GM21529 (cell line): ENCODE data around the gene IDH3B.
"Not testable (repeated sequence)": the region's sequence is repeated elsewhere in the genome, so short reads cannot be mapped to it uniquely, and the experiment has no call there.

Experiments used
- ATAC-seq: cut with Tn5 transposase; IDR thresholded peaks from one replicate; pipeline ENCODE4 v1.9.1; 2021; ENCODE audit not compliant: unreplicated experiment

The IDH3B gene

GRCh38 chr20:2695206-2695983 is 31.4 kb upstream of the IDH3B start:
- no peak for ATAC-seq

- ATAC-seq = no peak
These were observed 30.5 kb upstream of the IDH3B start for GRCh38 chr20:2694519-2694918.

- ATAC-seq = no peak
These were observed 30.0 kb upstream of the IDH3B start for GRCh38 chr20:2694008-2694471.

GRCh38 chr20:2693286-2694007 is 29.4 kb upstream of the IDH3B start:
- no peak for ATAC-seq

GRCh38 chr20:2692886-2693285 is 28.9 kb upstream of the IDH3B start:
- no peak for ATAC-seq

- ATAC-seq = no peak
These were observed 28.2 kb upstream of the IDH3B start, which contains the start of gene EBF4 for GRCh38 chr20:2692036-2692885. Gene EBF4, plus strand, starts transcription at chr20:2692780. Its CDS starts 866 bp downstream, at chr20:2693646.

- no peak for ATAC-seq
These were observed 27.6 kb upstream of the IDH3B start for GRCh38 chr20:2691663-2692035.

- no peak for ATAC-seq
These were observed 27.1 kb upstream of the IDH3B start for GRCh38 chr20:2691127-2691526.

GRCh38 chr20:2690718-2691117 is 26.7 kb upstream of the IDH3B start:
- ATAC-seq = no peak

GRCh38 chr20:2690213-2690612 is 26.2 kb upstream of the IDH3B start:
- ATAC-seq = no peak

GRCh38 chr20:2688041-2688591 is 24.1 kb upstream of the IDH3B start:
- ATAC-seq = no peak

GRCh38 chr20:2687514-2687913 is 23.5 kb upstream of the IDH3B start:
- ATAC-seq = no peak

- ATAC-seq = not testable (repeated sequence)
These were observed 20.8 kb upstream of the IDH3B start for GRCh38 chr20:2684817-2685216.

- not testable (repeated sequence) for ATAC-seq
These were observed 18.0 kb upstream of the IDH3B start for GRCh38 chr20:2682040-2682439.

- ATAC-seq = no peak
These were observed 16.0 kb upstream of the IDH3B start for GRCh38 chr20:2680046-2680445.

- no peak for ATAC-seq
These were observed 9.4 kb upstream of the IDH3B start for GRCh38 chr20:2673453-2673852.

- no peak for ATAC-seq
These were observed 8.4 kb upstream of the IDH3B start for GRCh38 chr20:2672446-2672845.

GRCh38 chr20:2671977-2672376 is 8.0 kb upstream of the IDH3B start:
- ATAC-seq = no peak

- no peak for ATAC-seq
These were observed 591 bp downstream of the IDH3B start for GRCh38 chr20:2663364-2663886.

GRCh38 chr20:2659547-2659946 is 4.5 kb downstream of the IDH3B start:
- no peak for ATAC-seq
